ENCODE measurements around the gene YBEY.

YBEY gene

GRCh38 chr21:46311568-46311967 lies 25.4 kb downstream of the YBEY start:
- FAIRE-seq (no peak), DNase-seq (ENCODE audit: insufficient read length) (no peak)
- TF ChIP-seq TAF1 (IDR thresholded peaks at IDR 0.05; ENCODE audit: borderline replicate concordance, low read depth, low read length) (no peak), POLR2AphosphoS5 (IDR thresholded peaks at IDR 0.05; ENCODE audit: low read depth, low read length) (no peak), POLR2A (IDR thresholded peaks at IDR 0.05; ENCODE audit: low read depth, low read length) (no peak)

DNA sequence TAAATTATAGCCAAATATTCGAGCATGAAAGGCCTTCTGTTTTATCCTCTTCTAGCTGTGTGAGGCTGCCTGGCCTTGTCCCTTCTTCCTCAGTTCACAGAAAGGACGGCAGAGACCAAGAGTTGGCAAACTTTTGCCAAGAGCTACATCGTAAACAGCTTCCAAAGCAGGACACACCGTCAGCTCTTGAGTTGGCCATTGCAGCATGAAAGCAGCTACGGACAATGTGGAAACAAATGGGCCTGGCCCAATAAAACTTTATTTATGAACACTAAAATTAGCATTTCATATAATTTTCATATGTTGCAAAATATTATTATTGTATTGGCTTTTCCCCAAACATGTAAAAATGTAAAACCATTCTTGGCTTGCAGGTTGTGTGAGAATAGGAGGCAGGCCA lies 26.8 kb downstream of the YBEY start:
- no peak for TF ChIP-seq POLR2A (IDR thresholded peaks at IDR 0.05; ENCODE audit: low read depth, low read length)
- no peak for TF ChIP-seq POLR2AphosphoS5 (IDR thresholded peaks at IDR 0.05; ENCODE audit: low read depth, low read length)
- no peak for TF ChIP-seq TAF1 (IDR thresholded peaks at IDR 0.05; ENCODE audit: borderline replicate concordance, low read depth, low read length)
- DNase-seq (ENCODE audit: insufficient read length): no peak
- no peak for FAIRE-seq

GRCh38 chr21:46314441-46315020 lies 28.4 kb downstream of the YBEY start:
- TF ChIP-seq POLR2AphosphoS5 (IDR thresholded peaks at IDR 0.05; ENCODE audit: low read depth, low read length) (no peak), POLR2A (IDR thresholded peaks at IDR 0.05; ENCODE audit: low read depth, low read length) (no peak), TAF1 (IDR thresholded peaks at IDR 0.05; ENCODE audit: borderline replicate concordance, low read depth, low read length) (no peak)
- FAIRE-seq (no peak), DNase-seq (ENCODE audit: insufficient read length) (no peak)

GRCh38 chr21:46316708-46317324 lies 30.7 kb downstream of the YBEY start:
- FAIRE-seq (no peak), DNase-seq (ENCODE audit: insufficient read length) (no peak)
- no peak for TF ChIP-seq TAF1 (IDR thresholded peaks at IDR 0.05; ENCODE audit: borderline replicate concordance, low read depth, low read length)
- no peak for TF ChIP-seq POLR2AphosphoS5 (IDR thresholded peaks at IDR 0.05; ENCODE audit: low read depth, low read length)
- no peak for TF ChIP-seq POLR2A (IDR thresholded peaks at IDR 0.05; ENCODE audit: low read depth, low read length)

- no peak for DNase-seq (ENCODE audit: insufficient read length)
Observed at GRCh38 chr21:46317710-46318463, 31.7 kb downstream of the YBEY start.

DNA sequence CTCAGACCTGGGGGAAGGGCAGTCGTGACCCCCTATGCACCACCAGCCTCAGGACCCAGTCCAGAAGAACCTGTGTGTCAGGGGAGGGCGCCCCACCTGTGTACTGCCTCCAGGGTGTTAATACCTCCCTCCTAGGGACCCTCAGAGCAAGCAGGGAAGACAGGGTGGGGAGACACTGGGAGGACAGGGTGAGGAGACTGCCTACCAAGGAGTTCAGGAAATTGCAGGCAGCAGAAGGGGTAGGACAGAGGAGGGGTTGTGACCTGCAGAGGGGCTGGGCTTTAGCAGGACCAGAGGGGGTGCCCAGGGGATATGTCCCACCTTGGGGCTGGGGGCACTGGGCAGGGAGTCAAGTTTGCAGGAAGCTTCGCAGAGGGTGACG lies 32.3 kb downstream of the YBEY start:
- DNase-seq (ENCODE audit: insufficient read length) (no peak), FAIRE-seq (no peak)
- TF ChIP-seq POLR2A (IDR thresholded peaks at IDR 0.05; ENCODE audit: low read depth, low read length) (no peak), TAF1 (IDR thresholded peaks at IDR 0.05; ENCODE audit: borderline replicate concordance, low read depth, low read length) (no peak), POLR2AphosphoS5 (IDR thresholded peaks at IDR 0.05; ENCODE audit: low read depth, low read length) (no peak)

More at GRCh38 chr21:46317710-46318463, 31.7 kb downstream of the YBEY start:
- TF ChIP-seq TAF1 (IDR thresholded peaks at IDR 0.05; ENCODE audit: borderline replicate concordance, low read depth, low read length): no peak
- TF ChIP-seq POLR2A (IDR thresholded peaks at IDR 0.05; ENCODE audit: low read depth, low read length): no peak
- no peak for FAIRE-seq

DNA sequence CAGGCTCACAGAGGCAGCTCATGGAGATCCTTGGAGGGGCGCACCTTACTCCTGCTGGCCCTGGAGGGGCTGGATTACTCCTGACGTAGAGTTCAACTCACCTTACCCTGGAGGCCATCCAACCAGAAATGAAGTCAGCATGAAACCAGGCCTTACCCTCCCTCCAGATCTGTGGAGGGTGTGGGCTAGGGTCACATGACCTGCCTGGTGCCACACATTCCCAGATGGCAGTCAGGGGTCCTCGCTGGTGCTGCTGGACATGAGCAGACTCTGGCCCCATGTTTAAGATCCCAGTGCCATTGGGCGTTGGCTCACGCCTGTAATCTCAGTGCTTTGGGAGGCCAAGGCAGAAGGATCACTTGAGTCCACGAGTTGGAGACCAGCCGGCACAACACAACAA lies 33.0 kb downstream of the YBEY start:
- FAIRE-seq (no peak), DNase-seq (ENCODE audit: insufficient read length) (no peak)
- TF ChIP-seq TAF1 (IDR thresholded peaks at IDR 0.05; ENCODE audit: borderline replicate concordance, low read depth, low read length) (no peak), POLR2A (IDR thresholded peaks at IDR 0.05; ENCODE audit: low read depth, low read length) (no peak), POLR2AphosphoS5 (IDR thresholded peaks at IDR 0.05; ENCODE audit: low read depth, low read length) (no peak)

GRCh38 chr21:46320331-46320801 lies 34.2 kb downstream of the YBEY start:
- no peak for FAIRE-seq
- no peak for DNase-seq (ENCODE audit: insufficient read length)
- TF ChIP-seq TAF1 (IDR thresholded peaks at IDR 0.05; ENCODE audit: borderline replicate concordance, low read depth, low read length): no peak
- 0 out of 2 replicates have a peak, but pooled peaks have one; percentile 25 for TF ChIP-seq POLR2AphosphoS5 (IDR thresholded peaks at IDR 0.05; ENCODE audit: low read depth, low read length)

GRCh38 chr21:46322351-46323226 lies 36.4 kb downstream of the YBEY start:
- DNase-seq (ENCODE audit: insufficient read length) (no peak), FAIRE-seq (no peak)
- TF ChIP-seq POLR2AphosphoS5 (IDR thresholded peaks at IDR 0.05; ENCODE audit: low read depth, low read length) (no peak), POLR2A (IDR thresholded peaks at IDR 0.05; ENCODE audit: low read depth, low read length) (no peak), TAF1 (IDR thresholded peaks at IDR 0.05; ENCODE audit: borderline replicate concordance, low read depth, low read length) (no peak)

GRCh38 chr21:46323227-46323709 lies 37.1 kb downstream of the YBEY start:
- FAIRE-seq (no peak), DNase-seq (ENCODE audit: insufficient read length) (no peak)
- no peak for TF ChIP-seq POLR2AphosphoS5 (IDR thresholded peaks at IDR 0.05; ENCODE audit: low read depth, low read length)
- no peak for TF ChIP-seq TAF1 (IDR thresholded peaks at IDR 0.05; ENCODE audit: borderline replicate concordance, low read depth, low read length)
- TF ChIP-seq POLR2A (IDR thresholded peaks at IDR 0.05; ENCODE audit: low read depth, low read length): no peak; the same call in 1 of the 2 replicates

Data from GM12892 (cell line).